Transverse colon (tissue), 4 donors: ENCODE results near the gene BACH2. TPM values are rescaled to one million over a fixed set of nuclear protein-coding genes. Genes with fewer than 3 reads are reported as not detected.

Source experiments
- DNase-seq: peaks from one replicate; pipeline ENCODE4 v3.0.0-alpha.2; 2019
- H3K27ac ChIP-seq, 4 donors: fragments of 200-600 bp; sonication (generic); 2 replicates each; pipeline ENCODE4 v1.5.1; 2016 to 2018; ENCODE audit warnings: inconsistent platforms in 4 of 4
- H3K27me3 ChIP-seq: fragments of 200-600 bp; sonication (generic); 2 replicates; pipeline ENCODE4 v1.5.1; 2017; ENCODE audit warnings: inconsistent platforms
- H3K36me3 ChIP-seq, 4 donors: fragments of 200-600 bp; sonication (generic); 2 replicates each; pipeline ENCODE4 v1.5.1; 2017 to 2019; ENCODE audit warnings: inconsistent platforms in 4 of 4
- H3K4me1 ChIP-seq, 4 donors: fragments of 200-600 bp; sonication (generic); 2 replicates each; pipeline ENCODE4 v1.5.1; 2017 to 2020; ENCODE audit warnings: inconsistent platforms in 4 of 4
- H3K4me3 ChIP-seq, 4 donors: fragments of 200-600 bp; sonication (generic); 1 replicate in 1 of 4; 2 replicates in 3 of 4; pipeline versions ENCODE4 v1.5.1 to v1.6.1; 2017 to 2019; ENCODE audit warnings: inconsistent platforms in 4 of 4
- H3K9me3 ChIP-seq, 2 donors: fragments of 200-600 bp; sonication (generic); 2 replicates each; pipeline ENCODE4 v1.5.1; 2017 to 2019; ENCODE audit warnings: inconsistent platforms in 2 of 2
- EP300 ChIP-seq: sonication (generic); formaldehyde crosslinking; IDR thresholded peaks from one replicate; pipeline ENCODE4 v1.6.1; 2017; ENCODE audit warnings: antibody characterized with exemption, low read depth
- POLR2A ChIP-seq: fragments of 450-650 bp; IDR thresholded peaks from one replicate; pipeline ENCODE4 v1.6.1; 2016; ENCODE audit warnings: antibody characterized with exemption, mild to moderate bottlenecking, moderate library complexity
- POLR2AphosphoS5 ChIP-seq, 3 donors: sonication (generic); formaldehyde crosslinking; IDR thresholded peaks; one replicate each; pipeline ENCODE4 v1.6.1; 2016; ENCODE audit warnings: antibody characterized with exemption in 3 of 3
- WGBS, 2 donors: methylation state at CpG; one replicate each; pipeline ENCODE4 v1.1.5; 2018; ENCODE audit warnings: low coverage in 1 of 2; 5-methylcytosine and 5-hydroxymethylcytosine counted together
- in situ Hi-C, 4 donors: fragments of 200-750 bp; cut with MboI; loops; one replicate each; pipeline versions ENCODE4 v1.15.0 to v1.15.1; 2017; ENCODE audit warnings: low sequenced_read_pairs in 3 of 4, low pct_ligation_motif_present in 1 of 4, low pct_unique_long_range_greater_than_20kb in 1 of 4
- intact Hi-C: fragments of 100-400 bp; cut with DNase I; formaldehyde crosslinking; loops from one replicate; pipeline ENCODE4 v1.15.1; 2023; ENCODE audit warnings: low total_unique reads
- total RNA-seq, 4 donors: library from RNA; depleted of rRNA; stranded (reverse); fragments of >200 nt; gene quantifications; one replicate each; pipeline ENCODE4 v1.1.0, GENCODE V29; 2016
- TF ChIP-seq, protein P1 (sequence below), 5 experiments: fragments of 200-600 bp in 3 of 5; fragments of 450-650 bp in 2 of 5; sonication (generic) in 3 of 5; IDR thresholded peaks; 1 replicate in 2 of 5; 2 replicates in 3 of 5; pipeline ENCODE4 v1.5.1; 2016 to 2017; ENCODE audit warnings: antibody characterized with exemption in 5 of 5, inconsistent platforms in 3 of 5, mild to moderate bottlenecking in 2 of 5, moderate library complexity in 1 of 5

BACH2 gene
- total RNA-seq, 4 donors from 2014 or later = 0.20 to 7.5 (median 2.4) TPM

GRCh38 chr6:89963391-89963790, 333.3 kb downstream of the BACH2 start:
- H3K4me1 ChIP-seq = no peaks in the 10 kb centered on the region
- no peak overlapping the region for H3K27ac ChIP-seq
- TF ChIP-seq EP300 = no peak
- TF ChIP-seq, protein P1, sequence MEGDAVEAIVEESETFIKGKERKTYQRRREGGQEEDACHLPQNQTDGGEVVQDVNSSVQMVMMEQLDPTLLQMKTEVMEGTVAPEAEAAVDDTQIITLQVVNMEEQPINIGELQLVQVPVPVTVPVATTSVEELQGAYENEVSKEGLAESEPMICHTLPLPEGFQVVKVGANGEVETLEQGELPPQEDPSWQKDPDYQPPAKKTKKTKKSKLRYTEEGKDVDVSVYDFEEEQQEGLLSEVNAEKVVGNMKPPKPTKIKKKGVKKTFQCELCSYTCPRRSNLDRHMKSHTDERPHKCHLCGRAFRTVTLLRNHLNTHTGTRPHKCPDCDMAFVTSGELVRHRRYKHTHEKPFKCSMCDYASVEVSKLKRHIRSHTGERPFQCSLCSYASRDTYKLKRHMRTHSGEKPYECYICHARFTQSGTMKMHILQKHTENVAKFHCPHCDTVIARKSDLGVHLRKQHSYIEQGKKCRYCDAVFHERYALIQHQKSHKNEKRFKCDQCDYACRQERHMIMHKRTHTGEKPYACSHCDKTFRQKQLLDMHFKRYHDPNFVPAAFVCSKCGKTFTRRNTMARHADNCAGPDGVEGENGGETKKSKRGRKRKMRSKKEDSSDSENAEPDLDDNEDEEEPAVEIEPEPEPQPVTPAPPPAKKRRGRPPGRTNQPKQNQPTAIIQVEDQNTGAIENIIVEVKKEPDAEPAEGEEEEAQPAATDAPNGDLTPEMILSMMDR (IDR thresholded peaks at IDR 0.05) = no peak
- TF ChIP-seq POLR2AphosphoS5 (IDR thresholded peaks at IDR 0.05) = no peak
- no peak for TF ChIP-seq POLR2A
- no peak overlapping the region for H3K4me3 ChIP-seq
- in situ Hi-C loops (loop anchor here (10.0 to 25.0 kb wide), 3 partner anchors 324 to 521 kb away; partner anchors contain the start of gene BACH2 (in 2 of the 4)), intact Hi-C loops (no loop called here)
- WGBS, 2 donors = 33 to 92% methylated on average over 1 to 3 of the region's 3 CpGs
- no peaks in the 10 kb centered on the region for H3K27me3 ChIP-seq
- no peak for DNase-seq
- no peaks in the 10 kb centered on the region for H3K36me3 ChIP-seq
- H3K9me3 ChIP-seq = no peaks in the 10 kb centered on the region

DNA sequence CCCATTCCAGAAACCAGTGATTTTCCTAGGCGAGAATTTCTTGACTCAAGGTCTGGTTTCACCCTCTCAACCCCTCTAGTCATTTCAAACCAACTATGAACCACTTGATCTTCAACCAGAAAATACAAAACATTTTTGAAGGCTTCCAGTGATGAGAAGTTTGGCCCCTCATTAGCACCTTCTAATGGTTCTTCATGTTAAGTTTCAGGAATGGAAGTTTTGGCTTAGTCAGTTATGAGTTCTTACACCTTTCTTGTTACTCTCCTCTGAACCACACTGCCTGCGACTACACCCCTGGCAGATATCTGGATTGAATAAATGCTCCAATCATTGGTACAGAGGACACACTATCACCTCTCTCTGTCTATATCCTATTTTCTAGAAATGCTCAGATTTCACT, 335.2 kb downstream of the BACH2 start:
- intact Hi-C loops = no loop called here

GRCh38 chr6:89959883-89960282, 336.8 kb downstream of the BACH2 start:
- TF ChIP-seq EP300 (no peak), POLR2AphosphoS5 (IDR thresholded peaks at IDR 0.05) (no peak), POLR2A (no peak)
- TF ChIP-seq, protein P1 (IDR thresholded peaks at IDR 0.05) = no peak
- intact Hi-C loops (no loop called here), in situ Hi-C loops (loop anchor here (10.0 to 25.0 kb wide), 3 partner anchors 327 to 525 kb away; partner anchors contain the start of gene BACH2 (in 2 of the 4))
- Histone ChIP-seq H3K27me3 (no peaks in the 10 kb centered on the region), H3K36me3 (no peaks in the 10 kb centered on the region), H3K4me3 (no peak overlapping the region), H3K4me1 (no peaks in the 10 kb centered on the region), H3K27ac (no peak overlapping the region), H3K9me3 (no peaks in the 10 kb centered on the region)
- no peak for DNase-seq
- WGBS, 2 donors = 25 to 49% methylated on average over 2 to 6 of the region's 6 CpGs

More for the DNA sequence above, 335.2 kb downstream of the BACH2 start:
- Histone ChIP-seq H3K4me3 (no peak overlapping the region), H3K27me3 (no peaks in the 10 kb centered on the region), H3K36me3 (no peaks in the 10 kb centered on the region), H3K9me3 (no peaks in the 10 kb centered on the region), H3K4me1 (no peaks in the 10 kb centered on the region), H3K27ac (no peak overlapping the region)
- WGBS, 2 donors = 80 to 92% methylated on average over 2 of the region's 2 CpGs
- in situ Hi-C loops = loop anchor here (10.0 to 25.0 kb wide), 3 partner anchors 326 to 523 kb away; partner anchors contain the start of gene BACH2 (in 2 of the 4)
- no peak for DNase-seq
- no peak for TF ChIP-seq EP300
- no peak for TF ChIP-seq POLR2A
- TF ChIP-seq, protein P1 (IDR thresholded peaks at IDR 0.05) = no peak
- no peak for TF ChIP-seq POLR2AphosphoS5 (IDR thresholded peaks at IDR 0.05)

- Histone ChIP-seq H3K36me3 (no peaks in the 10 kb centered on the region), H3K27me3 (no peaks in the 10 kb centered on the region), H3K9me3 (no peaks in the 10 kb centered on the region), H3K4me3 (no peak overlapping the region), H3K4me1 (no peaks in the 10 kb centered on the region), H3K27ac (no peak overlapping the region)
- intact Hi-C loops = no loop called here
- TF ChIP-seq POLR2AphosphoS5 (IDR thresholded peaks at IDR 0.05) (no peak), EP300 (no peak), POLR2A (no peak)
- TF ChIP-seq, protein P1 (IDR thresholded peaks at IDR 0.05) = no peak
- WGBS, 2 donors = 92% methylated on average over 2 to 4 of the region's 4 CpGs
- in situ Hi-C loops = loop anchor here in 3 of 4 donors (25.0 kb wide), 2 partner anchors 331 to 431 kb away; partner anchors contain the start of gene BACH2 (in 2 of the 3)
- DNase-seq = no peak
These were observed 340.5 kb downstream of the BACH2 start for GRCh38 chr6:89956182-89956581.
